GM12878 (cell line): Measurements from ENCODE around the gene CCL3.

Experiments
- BCL11A ChIP-seq: IDR thresholded peaks from 2 replicates; pipeline ENCODE4 v1.6.1; 2011; ENCODE audit warnings: low read depth, low read length
- DPF2 ChIP-seq: fragments of 450-650 bp; IDR thresholded peaks from 2 replicates; pipeline ENCODE4 v1.6.1; 2017; ENCODE audit warnings: mild to moderate bottlenecking
- HDAC6 ChIP-seq: fragments of 200-600 bp; sonication (generic); IDR thresholded peaks from one replicate; pipeline ENCODE4 v1.8.0; 2017; ENCODE audit warnings: antibody characterized with exemption; ENCODE audit not compliant: unreplicated experiment
- POLR2A ChIP-seq: IDR thresholded peaks from 2 replicates; pipeline ENCODE4 v1.6.1; 2011; ENCODE audit warnings: low read depth, mild to moderate bottlenecking, low read length
- RBBP5 ChIP-seq: fragments of 200-600 bp; sonication (generic); conservative IDR thresholded peaks from 2 replicates; pipeline ENCODE4 v1.6.1; 2016
- TF ChIP-seq, protein P1 (sequence below): fragments of 450-650 bp; formaldehyde crosslinking; IDR thresholded peaks from 2 replicates; pipeline ENCODE4 v1.4.0; 2020; ENCODE audit warnings: mild to moderate bottlenecking, moderate library complexity
- TF ChIP-seq, protein P2 (sequence below), 3 experiments: IDR thresholded peaks in 2 of 3; conservative IDR thresholded peaks in 1 of 3; 2 replicates each; pipeline ENCODE4 v1.5.1; 2011; ENCODE audit warnings: low read depth in 3 of 3, low read length in 3 of 3, mild to moderate bottlenecking in 3 of 3, control low read depth in 2 of 3, moderate library complexity in 2 of 3, inconsistent platforms in 1 of 3, mixed read lengths in 1 of 3; ENCODE audit not compliant: control insufficient read depth in 2 of 3, insufficient read depth in 1 of 3; ENCODE audit errors: extremely low read depth in 1 of 3
- TF ChIP-seq, protein P3 (sequence below): IDR thresholded peaks from 2 replicates; pipeline ENCODE4 v1.6.1; 2012; ENCODE audit warnings: mild to moderate bottlenecking, low read depth, low read length

DNA sequence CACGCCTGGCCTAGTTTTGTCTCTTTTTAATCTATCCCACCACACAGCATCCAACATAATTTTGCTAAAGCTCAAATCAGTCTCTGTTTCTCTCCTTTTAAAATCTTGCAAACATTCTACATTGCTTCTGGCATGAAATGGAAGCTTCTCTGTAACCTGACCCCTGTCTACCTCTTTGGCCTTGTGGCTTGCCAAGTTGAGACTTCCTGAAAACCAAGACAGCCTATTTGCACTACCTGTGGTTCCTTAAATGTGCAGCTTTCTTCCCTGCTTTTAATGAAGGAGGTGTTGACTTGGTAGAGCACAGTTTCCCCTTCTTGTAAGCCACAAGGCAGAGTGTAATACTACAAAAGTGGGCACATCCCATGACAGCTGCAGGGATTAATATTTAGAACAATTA lies 6.0 kb upstream of the CCL3 start:
- no peak for TF ChIP-seq RBBP5
- no peak for TF ChIP-seq BCL11A
- TF ChIP-seq, protein P1, sequence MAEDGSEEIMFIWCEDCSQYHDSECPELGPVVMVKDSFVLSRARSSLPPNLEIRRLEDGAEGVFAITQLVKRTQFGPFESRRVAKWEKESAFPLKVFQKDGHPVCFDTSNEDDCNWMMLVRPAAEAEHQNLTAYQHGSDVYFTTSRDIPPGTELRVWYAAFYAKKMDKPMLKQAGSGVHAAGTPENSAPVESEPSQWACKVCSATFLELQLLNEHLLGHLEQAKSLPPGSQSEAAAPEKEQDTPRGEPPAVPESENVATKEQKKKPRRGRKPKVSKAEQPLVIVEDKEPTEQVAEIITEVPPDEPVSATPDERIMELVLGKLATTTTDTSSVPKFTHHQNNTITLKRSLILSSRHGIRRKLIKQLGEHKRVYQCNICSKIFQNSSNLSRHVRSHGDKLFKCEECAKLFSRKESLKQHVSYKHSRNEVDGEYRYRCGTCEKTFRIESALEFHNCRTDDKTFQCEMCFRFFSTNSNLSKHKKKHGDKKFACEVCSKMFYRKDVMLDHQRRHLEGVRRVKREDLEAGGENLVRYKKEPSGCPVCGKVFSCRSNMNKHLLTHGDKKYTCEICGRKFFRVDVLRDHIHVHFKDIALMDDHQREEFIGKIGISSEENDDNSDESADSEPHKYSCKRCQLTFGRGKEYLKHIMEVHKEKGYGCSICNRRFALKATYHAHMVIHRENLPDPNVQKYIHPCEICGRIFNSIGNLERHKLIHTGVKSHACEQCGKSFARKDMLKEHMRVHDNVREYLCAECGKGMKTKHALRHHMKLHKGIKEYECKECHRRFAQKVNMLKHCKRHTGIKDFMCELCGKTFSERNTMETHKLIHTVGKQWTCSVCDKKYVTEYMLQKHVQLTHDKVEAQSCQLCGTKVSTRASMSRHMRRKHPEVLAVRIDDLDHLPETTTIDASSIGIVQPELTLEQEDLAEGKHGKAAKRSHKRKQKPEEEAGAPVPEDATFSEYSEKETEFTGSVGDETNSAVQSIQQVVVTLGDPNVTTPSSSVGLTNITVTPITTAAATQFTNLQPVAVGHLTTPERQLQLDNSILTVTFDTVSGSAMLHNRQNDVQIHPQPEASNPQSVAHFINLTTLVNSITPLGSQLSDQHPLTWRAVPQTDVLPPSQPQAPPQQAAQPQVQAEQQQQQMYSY: no peak
- TF ChIP-seq HDAC6: no peak
- TF ChIP-seq DPF2: no peak
- TF ChIP-seq, protein P2, sequence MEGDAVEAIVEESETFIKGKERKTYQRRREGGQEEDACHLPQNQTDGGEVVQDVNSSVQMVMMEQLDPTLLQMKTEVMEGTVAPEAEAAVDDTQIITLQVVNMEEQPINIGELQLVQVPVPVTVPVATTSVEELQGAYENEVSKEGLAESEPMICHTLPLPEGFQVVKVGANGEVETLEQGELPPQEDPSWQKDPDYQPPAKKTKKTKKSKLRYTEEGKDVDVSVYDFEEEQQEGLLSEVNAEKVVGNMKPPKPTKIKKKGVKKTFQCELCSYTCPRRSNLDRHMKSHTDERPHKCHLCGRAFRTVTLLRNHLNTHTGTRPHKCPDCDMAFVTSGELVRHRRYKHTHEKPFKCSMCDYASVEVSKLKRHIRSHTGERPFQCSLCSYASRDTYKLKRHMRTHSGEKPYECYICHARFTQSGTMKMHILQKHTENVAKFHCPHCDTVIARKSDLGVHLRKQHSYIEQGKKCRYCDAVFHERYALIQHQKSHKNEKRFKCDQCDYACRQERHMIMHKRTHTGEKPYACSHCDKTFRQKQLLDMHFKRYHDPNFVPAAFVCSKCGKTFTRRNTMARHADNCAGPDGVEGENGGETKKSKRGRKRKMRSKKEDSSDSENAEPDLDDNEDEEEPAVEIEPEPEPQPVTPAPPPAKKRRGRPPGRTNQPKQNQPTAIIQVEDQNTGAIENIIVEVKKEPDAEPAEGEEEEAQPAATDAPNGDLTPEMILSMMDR (IDR thresholded peaks at IDR 0.05 in 2 of 3, conservative IDR thresholded peaks at IDR 0.05 in 1 of 3; ENCODE audit: control insufficient read depth in 2 of 3, extremely low read depth in 1 of 3, insufficient read depth in 1 of 3, low read depth in 3 of 3, low read length in 3 of 3): no peak
- TF ChIP-seq, protein P3, sequence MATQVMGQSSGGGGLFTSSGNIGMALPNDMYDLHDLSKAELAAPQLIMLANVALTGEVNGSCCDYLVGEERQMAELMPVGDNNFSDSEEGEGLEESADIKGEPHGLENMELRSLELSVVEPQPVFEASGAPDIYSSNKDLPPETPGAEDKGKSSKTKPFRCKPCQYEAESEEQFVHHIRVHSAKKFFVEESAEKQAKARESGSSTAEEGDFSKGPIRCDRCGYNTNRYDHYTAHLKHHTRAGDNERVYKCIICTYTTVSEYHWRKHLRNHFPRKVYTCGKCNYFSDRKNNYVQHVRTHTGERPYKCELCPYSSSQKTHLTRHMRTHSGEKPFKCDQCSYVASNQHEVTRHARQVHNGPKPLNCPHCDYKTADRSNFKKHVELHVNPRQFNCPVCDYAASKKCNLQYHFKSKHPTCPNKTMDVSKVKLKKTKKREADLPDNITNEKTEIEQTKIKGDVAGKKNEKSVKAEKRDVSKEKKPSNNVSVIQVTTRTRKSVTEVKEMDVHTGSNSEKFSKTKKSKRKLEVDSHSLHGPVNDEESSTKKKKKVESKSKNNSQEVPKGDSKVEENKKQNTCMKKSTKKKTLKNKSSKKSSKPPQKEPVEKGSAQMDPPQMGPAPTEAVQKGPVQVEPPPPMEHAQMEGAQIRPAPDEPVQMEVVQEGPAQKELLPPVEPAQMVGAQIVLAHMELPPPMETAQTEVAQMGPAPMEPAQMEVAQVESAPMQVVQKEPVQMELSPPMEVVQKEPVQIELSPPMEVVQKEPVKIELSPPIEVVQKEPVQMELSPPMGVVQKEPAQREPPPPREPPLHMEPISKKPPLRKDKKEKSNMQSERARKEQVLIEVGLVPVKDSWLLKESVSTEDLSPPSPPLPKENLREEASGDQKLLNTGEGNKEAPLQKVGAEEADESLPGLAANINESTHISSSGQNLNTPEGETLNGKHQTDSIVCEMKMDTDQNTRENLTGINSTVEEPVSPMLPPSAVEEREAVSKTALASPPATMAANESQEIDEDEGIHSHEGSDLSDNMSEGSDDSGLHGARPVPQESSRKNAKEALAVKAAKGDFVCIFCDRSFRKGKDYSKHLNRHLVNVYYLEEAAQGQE: no peak
- no peak for TF ChIP-seq POLR2A
